COLO668 (cell line): ENCODE data around the gene MTUS2.
"Not testable (repeated sequence)": the region's sequence is repeated elsewhere in the genome, so short reads cannot be mapped to it uniquely, and the experiment has no call there.

ENCODE experiments used
- DNase-seq: peaks from one replicate; lab custom pipeline; 2025; ENCODE audit not compliant: unreplicated experiment; lab: John Stamatoyannopoulos, UW

The MTUS2 gene

GRCh38 chr13:29156136-29156535, 336.0 kb downstream of the MTUS2 start:
- DNase-seq = no peak

DNA sequence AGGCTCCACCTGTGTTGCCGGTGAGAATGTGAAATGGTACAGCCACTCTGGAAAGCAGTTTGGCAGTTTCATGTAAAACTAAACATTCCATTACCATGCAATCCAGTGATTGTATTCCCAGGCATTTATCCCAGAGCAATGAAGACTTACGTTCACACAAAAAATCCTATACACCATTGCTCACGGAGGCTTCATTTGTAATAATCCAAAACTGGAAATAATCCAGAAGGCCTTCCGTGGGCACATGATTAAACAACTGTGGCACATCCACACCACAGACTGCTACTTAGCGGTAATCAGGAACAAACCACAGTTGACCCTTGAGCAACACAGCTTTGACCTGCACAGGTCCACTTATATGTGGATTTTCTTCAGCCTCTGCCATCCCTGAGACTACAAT, 339.7 kb downstream of the MTUS2 start:
- DNase-seq = no peak

DNA sequence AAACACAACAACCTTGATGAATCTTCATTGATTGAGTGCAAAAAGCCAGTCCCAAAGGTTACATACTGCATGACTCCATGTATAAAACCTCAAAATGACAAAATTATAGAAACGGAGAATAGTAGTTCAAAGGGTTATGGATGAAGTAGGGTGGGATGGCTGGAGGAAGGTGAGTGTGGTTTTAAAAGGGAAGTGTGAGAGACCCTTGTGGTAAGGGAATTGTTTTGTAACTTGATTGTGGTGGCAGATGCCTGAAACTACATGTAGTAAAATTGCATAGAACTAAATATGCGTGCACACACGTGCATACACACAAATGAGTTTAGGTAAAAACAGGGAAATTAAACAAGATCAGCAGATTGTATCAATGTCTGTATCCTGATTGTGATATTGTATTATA, 340.7 kb downstream of the MTUS2 start:
- no peak for DNase-seq

DNA sequence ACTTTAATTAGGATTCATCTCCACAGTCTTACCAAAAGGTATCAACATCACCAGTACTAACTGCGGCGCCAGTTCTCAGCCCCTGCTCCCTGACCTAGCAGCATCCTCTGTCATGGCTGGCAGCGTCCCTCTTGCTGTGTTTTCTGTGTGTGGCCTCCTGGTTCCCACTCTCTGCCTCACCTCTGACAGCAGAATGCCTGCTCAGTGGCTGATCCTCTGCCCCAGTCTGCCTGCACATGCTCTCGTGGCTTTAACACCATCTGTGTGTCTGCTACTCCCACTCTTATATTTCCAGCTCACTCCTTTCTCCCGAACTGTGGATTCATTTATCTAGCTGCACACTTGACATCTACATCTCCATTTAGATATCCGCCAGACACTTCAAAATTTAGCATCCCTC, 341.5 kb downstream of the MTUS2 start:
- no peak for DNase-seq

DNA sequence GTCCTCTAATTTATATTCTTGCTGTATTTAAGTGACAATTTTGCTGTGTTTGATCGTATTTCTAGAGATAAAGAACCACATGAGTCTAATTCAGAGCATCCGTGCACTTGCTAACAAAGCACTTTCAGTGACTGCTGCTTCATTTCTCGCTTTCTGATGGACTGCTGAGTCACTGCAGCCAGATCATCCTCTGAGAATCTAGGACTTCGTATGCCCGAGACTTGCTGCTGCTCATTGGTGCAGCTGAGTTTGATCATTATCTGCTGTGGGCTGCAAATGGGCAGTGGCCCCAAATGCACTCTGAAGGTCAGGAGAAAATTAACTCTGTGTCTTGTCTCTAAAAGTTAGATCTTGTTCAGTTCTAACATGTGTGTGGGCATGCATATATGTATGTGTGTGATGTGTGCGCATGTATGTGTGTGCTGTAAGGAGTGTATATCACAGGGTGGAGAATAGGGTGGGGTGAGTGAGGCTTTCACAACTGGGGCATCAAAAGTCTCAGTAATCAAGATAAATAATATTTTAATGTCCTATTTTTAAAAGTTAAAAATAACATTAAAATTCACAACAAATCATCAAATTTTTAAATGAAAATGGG, 342.6 kb downstream of the MTUS2 start:
- no peak for DNase-seq

- no peak for DNase-seq
Observed at GRCh38 chr13:29164116-29164515, 344.0 kb downstream of the MTUS2 start.

- DNase-seq = no peak
Observed at GRCh38 chr13:29165216-29165615, 345.1 kb downstream of the MTUS2 start.

DNA sequence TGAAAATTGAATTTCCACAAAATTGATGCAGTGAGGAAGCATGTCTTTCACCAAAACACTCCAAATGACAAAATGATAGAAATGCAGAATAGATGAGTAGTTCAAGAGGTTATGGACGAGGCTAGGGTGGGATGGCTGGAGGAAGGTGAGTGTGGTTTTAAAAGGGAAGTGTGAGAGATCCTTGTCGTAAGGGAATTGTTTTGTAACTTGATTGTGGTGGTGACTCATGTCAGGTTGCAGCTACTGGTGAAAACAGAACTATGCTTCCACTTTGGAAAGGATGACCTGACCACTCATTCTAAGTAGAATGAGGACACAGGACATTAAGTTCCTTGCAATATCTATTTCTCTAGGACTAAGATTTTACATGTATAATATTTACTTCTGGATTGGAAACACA, 345.7 kb downstream of the MTUS2 start:
- DNase-seq = no peak

DNA sequence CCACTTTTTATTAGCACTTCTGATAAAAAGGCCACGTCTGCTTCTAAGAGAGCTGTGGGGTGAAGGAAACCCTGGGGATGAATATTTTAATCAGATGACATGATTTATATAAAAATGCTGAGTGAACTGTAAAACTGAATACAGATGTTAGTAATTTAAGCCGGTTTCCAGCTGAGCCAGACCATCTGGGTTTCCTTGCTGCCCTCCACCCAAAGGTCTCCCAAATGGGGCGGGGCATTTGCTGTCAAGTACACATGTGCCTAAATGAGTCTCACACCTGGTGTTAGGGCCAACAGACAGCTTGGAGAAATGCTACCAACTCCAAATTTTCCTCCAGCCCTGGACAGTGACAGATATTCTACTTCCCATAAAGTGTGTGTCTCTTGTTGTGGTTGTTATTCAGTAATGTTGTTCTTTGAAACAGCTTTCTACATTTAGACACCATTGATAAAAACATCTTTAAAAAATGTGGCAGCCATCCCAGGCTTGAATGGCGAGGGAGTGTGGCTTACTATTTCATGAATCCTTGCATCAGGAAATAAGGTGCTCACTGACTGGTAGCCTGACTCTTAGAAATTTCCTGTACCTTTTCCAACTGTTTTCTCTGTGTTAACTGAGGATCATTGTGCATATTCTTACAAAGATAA, 350.4 kb downstream of the MTUS2 start:
- DNase-seq = no peak

- no peak for DNase-seq
Observed at GRCh38 chr13:29171244-29171643, 351.1 kb downstream of the MTUS2 start.

- DNase-seq = no peak
Observed at GRCh38 chr13:29174093-29174492, 354.0 kb downstream of the MTUS2 start.

DNA sequence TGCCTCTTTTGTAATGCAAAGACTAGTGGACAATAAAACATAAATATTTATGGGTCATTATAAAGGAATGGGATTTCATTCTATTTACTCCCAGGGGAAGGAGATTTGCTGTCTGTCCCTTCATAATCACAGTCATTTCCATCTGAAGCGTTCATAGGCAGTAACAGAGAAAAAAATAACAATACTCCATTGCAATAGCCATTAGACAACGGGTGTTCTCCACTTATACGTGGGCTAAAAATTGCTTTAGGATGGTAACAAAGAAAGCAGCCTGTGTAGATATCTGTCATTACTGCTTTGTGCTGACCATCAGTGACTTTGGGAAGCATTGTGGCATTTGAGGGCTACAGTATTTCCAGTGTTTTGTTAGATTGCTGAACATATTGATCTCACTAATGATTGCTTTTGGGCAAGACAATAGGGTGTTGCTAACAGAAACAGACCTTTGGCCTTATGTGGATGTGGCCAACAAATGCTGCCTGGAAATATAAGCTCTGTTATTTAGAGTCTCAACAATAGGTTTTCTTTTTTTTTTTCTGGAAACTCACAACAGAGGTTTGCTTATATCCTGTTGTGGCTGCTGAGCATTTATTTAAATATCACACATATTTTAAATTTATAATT, 355.2 kb downstream of the MTUS2 start:
- DNase-seq = no peak

DNA sequence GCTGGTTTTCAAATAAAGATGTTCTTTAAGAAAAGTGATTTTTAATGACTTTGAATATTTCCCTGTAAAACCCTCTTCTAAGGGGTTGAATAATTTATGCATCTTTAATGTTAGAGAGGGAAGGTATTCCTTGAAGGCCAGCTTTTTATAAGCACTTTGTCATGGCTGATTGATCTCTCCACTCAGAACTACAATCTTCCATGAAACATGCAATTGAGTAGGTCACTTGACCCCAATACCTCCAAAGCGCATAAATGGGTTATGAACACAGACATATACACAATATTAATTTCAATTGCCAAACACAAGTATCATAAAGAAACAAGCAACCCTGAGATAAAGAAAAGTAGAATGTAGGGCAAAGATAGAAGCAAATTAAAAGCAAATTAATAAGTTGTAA, 359.9 kb downstream of the MTUS2 start:
- DNase-seq = no peak

DNA sequence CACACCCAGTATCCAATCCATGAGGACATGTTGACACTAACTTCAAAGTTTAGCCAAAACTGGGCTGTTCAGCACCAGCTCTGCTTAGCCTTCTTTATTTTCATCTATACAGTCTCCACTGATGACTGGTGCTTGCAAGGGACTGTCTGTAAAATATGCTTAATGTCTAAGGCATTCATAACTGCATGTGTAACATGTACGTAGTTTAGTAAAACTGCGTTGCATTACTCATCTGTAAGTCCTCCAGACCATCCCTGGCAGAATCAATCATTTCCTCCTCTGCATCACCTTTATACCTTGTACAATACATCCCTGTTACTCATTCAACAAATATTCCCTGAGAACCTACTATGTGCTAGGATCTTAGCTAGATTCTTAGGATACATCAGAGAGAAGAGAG, 362.1 kb downstream of the MTUS2 start:
- DNase-seq = no peak

- no peak for DNase-seq
Observed at GRCh38 chr13:29185926-29186325, 365.8 kb downstream of the MTUS2 start.

DNA sequence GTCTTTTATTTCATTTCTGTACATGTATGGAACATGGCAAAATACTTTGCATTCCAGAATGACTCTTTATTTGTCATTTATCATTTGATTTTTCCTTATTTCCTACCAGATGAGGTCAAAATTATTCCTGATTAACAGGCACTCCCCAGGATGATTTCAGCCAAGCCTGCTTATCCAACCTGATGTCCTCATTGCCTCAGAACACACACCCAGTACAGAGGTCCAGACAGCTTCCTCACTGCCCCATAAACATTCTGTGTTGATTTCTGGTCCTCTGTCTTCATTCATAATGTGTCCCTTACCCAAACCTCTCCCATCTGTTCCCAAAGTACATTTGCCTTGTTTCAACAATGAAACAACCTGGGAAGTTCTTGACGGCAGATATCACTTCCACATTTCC, 367.4 kb downstream of the MTUS2 start:
- no peak for DNase-seq

- no peak for DNase-seq
Observed at GRCh38 chr13:29190298-29190697, 370.2 kb downstream of the MTUS2 start.

DNA sequence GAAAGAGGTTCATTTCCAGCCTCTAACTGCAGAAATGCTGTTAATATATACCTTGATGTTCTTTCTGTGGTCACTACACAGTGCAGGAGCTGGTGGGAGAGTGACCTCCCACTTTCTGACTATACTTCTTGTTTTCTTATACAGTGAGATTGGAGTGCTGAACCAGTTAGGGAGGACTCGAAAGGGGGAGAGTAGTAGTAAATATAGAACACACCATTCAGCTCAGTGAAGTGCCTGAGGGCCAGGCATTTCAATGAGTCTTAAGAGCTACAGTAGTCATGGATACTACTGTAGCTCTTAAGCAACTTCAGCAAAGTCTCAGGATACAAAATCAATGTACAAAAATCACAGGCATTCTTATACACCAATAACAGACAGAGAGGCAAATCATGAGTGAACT, 372.9 kb downstream of the MTUS2 start:
- no peak for DNase-seq

DNA sequence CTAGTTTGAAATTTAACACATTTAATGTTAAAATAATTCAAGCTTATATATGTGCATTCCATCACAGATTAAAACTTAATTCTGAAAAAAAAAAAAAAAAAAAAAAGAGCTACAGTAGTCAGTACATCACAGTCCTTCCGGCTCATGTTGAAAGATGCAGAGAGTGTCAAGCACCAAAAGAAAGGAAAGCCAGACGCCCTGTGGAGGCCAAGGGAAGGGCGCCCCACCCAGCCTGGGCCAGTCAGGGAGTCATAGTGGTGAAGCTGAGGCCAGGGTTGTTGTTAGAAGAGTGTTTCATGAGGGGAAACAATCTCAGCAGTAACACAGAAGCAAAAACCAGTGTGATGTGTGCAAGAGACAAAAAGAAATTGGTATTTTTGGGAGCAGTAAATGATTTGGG, 375.3 kb downstream of the MTUS2 start:
- DNase-seq = no peak

DNA sequence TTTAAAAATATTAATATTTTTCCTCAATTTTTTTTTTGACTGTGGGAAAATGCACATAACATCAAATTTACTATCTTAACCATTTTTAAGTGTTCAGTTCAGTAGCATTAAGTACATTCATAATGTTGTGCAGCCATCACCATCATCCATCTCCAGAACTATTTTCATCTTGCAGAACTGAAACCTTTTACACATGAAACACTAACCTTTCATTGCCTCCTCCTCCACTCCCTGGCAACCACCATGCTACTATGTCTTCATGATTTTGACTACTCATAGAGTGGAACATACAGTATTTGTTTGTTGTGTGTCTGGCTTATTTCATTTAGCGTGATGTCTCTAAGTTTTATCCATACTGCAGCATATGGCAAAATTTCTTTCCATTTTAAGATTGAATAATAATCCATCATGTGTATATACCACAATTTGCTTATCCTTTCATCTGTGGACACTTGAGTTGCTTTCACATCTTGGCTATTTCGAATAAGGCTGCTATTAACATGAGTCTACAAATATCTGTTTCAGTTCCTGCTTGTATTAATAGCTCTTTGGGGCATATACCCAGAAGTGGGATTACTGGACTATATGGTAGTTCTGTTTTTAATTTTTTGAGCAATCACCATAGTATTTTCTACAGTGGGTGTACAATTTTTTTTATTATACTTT, 376.4 kb downstream of the MTUS2 start:
- DNase-seq = no peak

DNA sequence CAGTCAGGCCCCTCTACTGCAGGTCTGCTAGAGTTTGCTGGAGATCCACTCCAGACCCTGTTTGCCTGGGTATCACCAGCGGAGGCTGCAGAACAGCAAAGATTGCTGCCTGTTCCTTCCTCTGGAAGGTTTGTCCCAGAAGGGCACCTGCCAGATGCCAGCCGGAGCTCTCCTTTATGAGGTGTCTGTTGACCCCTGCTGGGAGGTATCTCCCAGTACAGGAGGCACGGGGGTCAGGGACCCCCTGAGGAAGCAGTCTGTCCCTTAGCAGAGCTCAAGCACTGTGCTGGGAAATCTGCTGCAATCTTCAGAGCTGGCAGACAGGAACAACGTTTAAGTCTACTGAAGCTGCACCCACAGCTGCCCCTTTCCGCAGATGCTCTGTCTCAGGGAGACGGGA, 382.6 kb downstream of the MTUS2 start:
- DNase-seq = not testable (repeated sequence)

GRCh38 chr13:29204651-29205050, 384.5 kb downstream of the MTUS2 start:
- DNase-seq = no peak
